ENCODE results near the gene FOXP1.

- no peak for TF ChIP-seq CTCF (conservative IDR thresholded peaks at IDR 0.05 in 1 of 2, IDR thresholded peaks at IDR 0.05 in 1 of 2; ENCODE audit: extremely low read depth in 1 of 2, insufficient read depth in 1 of 2, low read depth in 1 of 2, low read length in 2 of 2)
- no peak for TF ChIP-seq EZH2 (IDR thresholded peaks at IDR 0.05; ENCODE audit: borderline replicate concordance, low read length)
Observed at GRCh38 chr3:71399478-71399877, 184.1 kb downstream of the FOXP1 start.

Data from mammary epithelial cell (primary cell).